SK-N-SH treated with all-trans-retinoic acid at 6 μM for 48 hours (cell line): ENCODE data around the gene CATSPERB.

Experiments
- CSDC2 ChIP-seq: fragments of 250-450 bp; sonication (Bioruptor Pico); IDR thresholded peaks from 2 replicates; pipeline ENCODE4 v1.5.0; 2020; ENCODE audit warnings: mild to moderate bottlenecking, moderate library complexity
- TF ChIP-seq, protein P1 (sequence below): fragments of 250-450 bp; sonication (Bioruptor Pico); IDR thresholded peaks from 2 replicates; pipeline ENCODE4 v1.8.0; 2020; ENCODE audit warnings: mild to moderate bottlenecking, moderate library complexity, borderline replicate concordance

GRCh38 chr14:91744068-91744480, 12.2 kb upstream of the CATSPERB start:
- no peak for TF ChIP-seq CSDC2
- TF ChIP-seq, protein P1, sequence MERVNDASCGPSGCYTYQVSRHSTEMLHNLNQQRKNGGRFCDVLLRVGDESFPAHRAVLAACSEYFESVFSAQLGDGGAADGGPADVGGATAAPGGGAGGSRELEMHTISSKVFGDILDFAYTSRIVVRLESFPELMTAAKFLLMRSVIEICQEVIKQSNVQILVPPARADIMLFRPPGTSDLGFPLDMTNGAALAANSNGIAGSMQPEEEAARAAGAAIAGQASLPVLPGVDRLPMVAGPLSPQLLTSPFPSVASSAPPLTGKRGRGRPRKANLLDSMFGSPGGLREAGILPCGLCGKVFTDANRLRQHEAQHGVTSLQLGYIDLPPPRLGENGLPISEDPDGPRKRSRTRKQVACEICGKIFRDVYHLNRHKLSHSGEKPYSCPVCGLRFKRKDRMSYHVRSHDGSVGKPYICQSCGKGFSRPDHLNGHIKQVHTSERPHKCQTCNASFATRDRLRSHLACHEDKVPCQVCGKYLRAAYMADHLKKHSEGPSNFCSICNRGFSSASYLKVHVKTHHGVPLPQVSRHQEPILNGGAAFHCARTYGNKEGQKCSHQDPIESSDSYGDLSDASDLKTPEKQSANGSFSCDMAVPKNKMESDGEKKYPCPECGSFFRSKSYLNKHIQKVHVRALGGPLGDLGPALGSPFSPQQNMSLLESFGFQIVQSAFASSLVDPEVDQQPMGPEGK (CRISPR knock-in tag): no peak
